Measurements from ENCODE around the gene SLC25A17. TPM values are rescaled to one million over a fixed set of nuclear protein-coding genes. Genes with fewer than 3 reads are reported as not detected.
"Not testable (repeated sequence)": the region's sequence is repeated elsewhere in the genome, so short reads cannot be mapped to it uniquely, and the experiment has no call there.

SLC25A17 gene
- polyA plus RNA-seq, 1 donor (not counting 4 experiments of a cell fraction or from before 2014, with no cell fraction given), result 40.0 TPM

DNA sequence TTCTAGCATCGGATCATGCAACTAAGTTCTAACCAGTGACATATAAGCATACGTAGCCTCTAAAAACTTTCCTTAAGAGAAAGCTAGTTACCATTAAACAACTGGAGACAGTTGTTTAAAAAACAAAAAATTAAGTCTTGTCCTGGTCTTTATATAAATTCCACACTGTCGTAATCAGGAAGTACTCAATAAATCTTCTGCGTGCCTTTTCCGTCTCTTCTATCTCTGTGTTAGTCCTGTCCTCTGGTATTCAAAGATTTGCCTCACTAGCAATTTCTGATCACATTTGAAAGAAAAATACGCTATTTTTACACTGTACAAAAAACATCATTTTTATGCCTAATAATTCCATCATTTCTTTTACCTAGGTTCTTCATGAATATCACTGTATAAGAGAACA is 10.0 kb upstream of the SLC25A17 start:
- H3K36me3 ChIP-seq (ENCODE audit: control insufficient read depth in 2 of 2, extremely low read depth in 1 of 2, insufficient read depth in 2 of 2, low read length in 2 of 2), result peaks cover 11 to 27% of the 10 kb centered on the region in 2 experiments
- H4K20me1 ChIP-seq (ENCODE audit: control insufficient read depth, extremely low read depth, insufficient read depth, low read length), result no peaks in the 10 kb centered on the region
- no peaks in the 10 kb centered on the region for H3K79me2 ChIP-seq (ENCODE audit: control insufficient read depth, insufficient read depth, low read length)
- no peaks in the 10 kb centered on the region for H3K9me1 ChIP-seq (ENCODE audit: control insufficient read depth, extremely low read depth, insufficient read depth, low read length)
- no peaks in the 10 kb centered on the region for H3K9me3 ChIP-seq (ENCODE audit: control insufficient read depth, low read depth, low read length)
- no peaks in the 10 kb centered on the region for H3K27me3 ChIP-seq (ENCODE audit: control insufficient read depth, extremely low read depth, insufficient read depth, low read length)
- dilution Hi-C loops (cut with MboI; ENCODE audit: extremely low pct_ligation_motif_present, low sequenced_read_pairs), result no loop called here
- no peak overlapping the region for H3K27ac ChIP-seq (ENCODE audit: control insufficient read depth, insufficient read depth, low read length)
- no peak overlapping the region for H3K4me2 ChIP-seq (ENCODE audit: control insufficient read depth, extremely low read depth, insufficient read depth, low read depth, low read length)
- H3K4me3 ChIP-seq (ENCODE audit: control insufficient read depth in 2 of 3, extremely low read depth in 1 of 3, insufficient read depth in 2 of 3, low read depth in 1 of 3, low read length in 3 of 3), result no peak overlapping the region
- TF ChIP-seq, protein P1, sequence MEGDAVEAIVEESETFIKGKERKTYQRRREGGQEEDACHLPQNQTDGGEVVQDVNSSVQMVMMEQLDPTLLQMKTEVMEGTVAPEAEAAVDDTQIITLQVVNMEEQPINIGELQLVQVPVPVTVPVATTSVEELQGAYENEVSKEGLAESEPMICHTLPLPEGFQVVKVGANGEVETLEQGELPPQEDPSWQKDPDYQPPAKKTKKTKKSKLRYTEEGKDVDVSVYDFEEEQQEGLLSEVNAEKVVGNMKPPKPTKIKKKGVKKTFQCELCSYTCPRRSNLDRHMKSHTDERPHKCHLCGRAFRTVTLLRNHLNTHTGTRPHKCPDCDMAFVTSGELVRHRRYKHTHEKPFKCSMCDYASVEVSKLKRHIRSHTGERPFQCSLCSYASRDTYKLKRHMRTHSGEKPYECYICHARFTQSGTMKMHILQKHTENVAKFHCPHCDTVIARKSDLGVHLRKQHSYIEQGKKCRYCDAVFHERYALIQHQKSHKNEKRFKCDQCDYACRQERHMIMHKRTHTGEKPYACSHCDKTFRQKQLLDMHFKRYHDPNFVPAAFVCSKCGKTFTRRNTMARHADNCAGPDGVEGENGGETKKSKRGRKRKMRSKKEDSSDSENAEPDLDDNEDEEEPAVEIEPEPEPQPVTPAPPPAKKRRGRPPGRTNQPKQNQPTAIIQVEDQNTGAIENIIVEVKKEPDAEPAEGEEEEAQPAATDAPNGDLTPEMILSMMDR (optimal IDR thresholded peaks at IDR 0.05 in 1 of 3, IDR thresholded peaks at IDR 0.05 in 1 of 3, conservative IDR thresholded peaks at IDR 0.05 in 1 of 3; ENCODE audit: extremely low read depth in 1 of 3, insufficient read depth in 2 of 3, low read length in 3 of 3), result no peak
- no peak for TF ChIP-seq EZH2 (IDR thresholded peaks at IDR 0.05; ENCODE audit: low read length)
- no peak overlapping the region for H2AFZ ChIP-seq (ENCODE audit: control insufficient read depth, low read length)
- no peak for FAIRE-seq
- no peak for DNase-seq (ENCODE audit: low read depth, low spot score)
- no peak overlapping the region for H3K9ac ChIP-seq (ENCODE audit: control insufficient read depth, extremely low read depth, insufficient read depth, low read length)
- H3K4me1 ChIP-seq (ENCODE audit: control insufficient read depth, extremely low read depth, insufficient read depth, low read length), result no peaks in the 10 kb centered on the region

DNA sequence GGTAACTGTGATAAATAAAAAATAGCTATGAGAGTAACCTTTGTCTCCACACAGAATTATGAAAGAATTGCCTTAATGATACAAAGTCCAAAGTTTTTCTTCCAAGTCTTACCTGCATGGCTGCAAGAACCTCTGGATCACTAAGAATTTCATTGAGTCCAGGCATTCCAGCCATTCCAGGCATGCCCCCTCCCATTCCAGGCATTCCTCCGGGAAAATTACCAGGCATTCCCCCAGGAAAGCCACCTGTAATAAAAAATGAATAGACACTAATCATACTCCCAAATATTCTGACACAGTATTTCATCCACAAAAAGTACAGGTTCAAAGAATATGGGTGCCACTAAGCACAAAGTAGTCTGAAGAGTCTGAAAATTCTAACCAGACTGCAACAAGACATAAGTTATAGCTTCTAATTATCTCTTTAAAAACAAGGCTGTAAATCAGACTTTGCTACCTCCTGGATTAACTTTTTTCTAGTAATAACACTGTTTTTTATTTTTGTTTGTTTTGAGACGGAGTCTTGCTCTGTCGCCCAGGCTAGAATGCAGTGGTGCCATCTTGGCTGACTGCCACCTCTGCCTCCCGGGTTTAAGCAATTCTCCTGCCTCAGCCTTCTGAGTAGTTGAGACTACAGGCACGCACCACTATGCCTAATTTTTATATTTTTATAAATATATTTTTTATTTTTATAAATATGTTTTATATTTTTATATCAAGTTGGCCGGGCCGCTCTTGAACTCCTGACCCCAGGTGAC is 8.0 kb upstream of the SLC25A17 start:
- no peaks in the 10 kb centered on the region for H3K9me3 ChIP-seq (ENCODE audit: control insufficient read depth, low read depth, low read length)
- no peaks in the 10 kb centered on the region for H3K4me1 ChIP-seq (ENCODE audit: control insufficient read depth, extremely low read depth, insufficient read depth, low read length)
- no peak overlapping the region for H3K9ac ChIP-seq (ENCODE audit: control insufficient read depth, extremely low read depth, insufficient read depth, low read length)
- no peaks in the 10 kb centered on the region for H3K27me3 ChIP-seq (ENCODE audit: control insufficient read depth, extremely low read depth, insufficient read depth, low read length)
- H2AFZ ChIP-seq (ENCODE audit: control insufficient read depth, low read length), result no peak overlapping the region
- H3K9me1 ChIP-seq (ENCODE audit: control insufficient read depth, extremely low read depth, insufficient read depth, low read length), result no peaks in the 10 kb centered on the region
- TF ChIP-seq, protein P1 (optimal IDR thresholded peaks at IDR 0.05 in 1 of 3, IDR thresholded peaks at IDR 0.05 in 1 of 3, conservative IDR thresholded peaks at IDR 0.05 in 1 of 3; ENCODE audit: extremely low read depth in 1 of 3, insufficient read depth in 2 of 3, low read length in 3 of 3), result no peak
- TF ChIP-seq EZH2 (IDR thresholded peaks at IDR 0.05; ENCODE audit: low read length), result no peak
- no peak for DNase-seq (ENCODE audit: low read depth, low spot score)
- dilution Hi-C loops (cut with MboI; ENCODE audit: extremely low pct_ligation_motif_present, low sequenced_read_pairs), result no loop called here
- H3K4me3 ChIP-seq (ENCODE audit: control insufficient read depth in 2 of 3, extremely low read depth in 1 of 3, insufficient read depth in 2 of 3, low read depth in 1 of 3, low read length in 3 of 3), result no peak overlapping the region
- no peak overlapping the region for H3K27ac ChIP-seq (ENCODE audit: control insufficient read depth, insufficient read depth, low read length)
- FAIRE-seq, result no peak
- no peak overlapping the region for H3K4me2 ChIP-seq (ENCODE audit: control insufficient read depth, extremely low read depth, insufficient read depth, low read depth, low read length)
- H3K79me2 ChIP-seq (ENCODE audit: control insufficient read depth, insufficient read depth, low read length), result no peaks in the 10 kb centered on the region
- no peaks in the 10 kb centered on the region for H4K20me1 ChIP-seq (ENCODE audit: control insufficient read depth, extremely low read depth, insufficient read depth, low read length)
- peaks cover 10 to 28% of the 10 kb centered on the region in 2 experiments for H3K36me3 ChIP-seq (ENCODE audit: control insufficient read depth in 2 of 2, extremely low read depth in 1 of 2, insufficient read depth in 2 of 2, low read length in 2 of 2)

DNA sequence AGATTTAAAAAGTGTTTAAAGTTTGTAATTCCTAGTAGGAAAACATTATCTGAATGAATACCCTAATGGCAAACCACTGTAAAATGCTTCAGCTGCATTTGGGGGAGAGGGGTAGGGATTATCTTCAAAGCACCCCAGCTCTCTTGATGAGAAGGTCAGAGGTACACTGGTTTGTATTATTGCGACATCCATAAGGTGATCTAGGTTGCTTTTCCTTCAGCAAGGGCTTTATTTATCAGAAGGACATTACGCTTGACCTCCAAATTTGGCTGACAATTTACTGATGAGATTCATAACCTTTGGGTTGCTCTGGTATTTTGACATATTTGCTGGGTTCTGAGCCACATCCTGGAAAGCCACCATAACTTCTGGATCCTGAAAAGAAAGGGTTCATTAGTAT is 7.1 kb upstream of the SLC25A17 start:
- H3K79me2 ChIP-seq (ENCODE audit: control insufficient read depth, insufficient read depth, low read length); H3K27ac ChIP-seq (ENCODE audit: control insufficient read depth, insufficient read depth, low read length); H4K20me1 ChIP-seq (ENCODE audit: control insufficient read depth, extremely low read depth, insufficient read depth, low read length); FAIRE-seq; dilution Hi-C loops (cut with MboI; ENCODE audit: extremely low pct_ligation_motif_present, low sequenced_read_pairs); H3K9ac ChIP-seq (ENCODE audit: control insufficient read depth, extremely low read depth, insufficient read depth, low read length); H3K4me1 ChIP-seq (ENCODE audit: control insufficient read depth, extremely low read depth, insufficient read depth, low read length); H2AFZ ChIP-seq (ENCODE audit: control insufficient read depth, low read length); H3K9me3 ChIP-seq (ENCODE audit: control insufficient read depth, low read depth, low read length); H3K27me3 ChIP-seq (ENCODE audit: control insufficient read depth, extremely low read depth, insufficient read depth, low read length); H3K9me1 ChIP-seq (ENCODE audit: control insufficient read depth, extremely low read depth, insufficient read depth, low read length); H3K4me2 ChIP-seq (ENCODE audit: control insufficient read depth, extremely low read depth, insufficient read depth, low read depth, low read length); H3K4me3 ChIP-seq (ENCODE audit: control insufficient read depth in 2 of 3, extremely low read depth in 1 of 3, insufficient read depth in 2 of 3, low read depth in 1 of 3, low read length in 3 of 3); DNase-seq (ENCODE audit: low read depth, low spot score): not testable (repeated sequence)
- H3K36me3 ChIP-seq (ENCODE audit: control insufficient read depth in 2 of 2, extremely low read depth in 1 of 2, insufficient read depth in 2 of 2, low read length in 2 of 2), result peaks cover 10 to 27% of the 10 kb centered on the region in 2 experiments
